HG03565 (cell line): ENCODE data around the gene ZFYVE28.

Source experiments
- ATAC-seq: cut with Tn5 transposase; IDR thresholded peaks from one replicate; pipeline ENCODE4 v1.9.1; 2021; ENCODE audit warnings: mild to moderate bottlenecking, moderate library complexity; ENCODE audit not compliant: unreplicated experiment

Gene ZFYVE28

DNA sequence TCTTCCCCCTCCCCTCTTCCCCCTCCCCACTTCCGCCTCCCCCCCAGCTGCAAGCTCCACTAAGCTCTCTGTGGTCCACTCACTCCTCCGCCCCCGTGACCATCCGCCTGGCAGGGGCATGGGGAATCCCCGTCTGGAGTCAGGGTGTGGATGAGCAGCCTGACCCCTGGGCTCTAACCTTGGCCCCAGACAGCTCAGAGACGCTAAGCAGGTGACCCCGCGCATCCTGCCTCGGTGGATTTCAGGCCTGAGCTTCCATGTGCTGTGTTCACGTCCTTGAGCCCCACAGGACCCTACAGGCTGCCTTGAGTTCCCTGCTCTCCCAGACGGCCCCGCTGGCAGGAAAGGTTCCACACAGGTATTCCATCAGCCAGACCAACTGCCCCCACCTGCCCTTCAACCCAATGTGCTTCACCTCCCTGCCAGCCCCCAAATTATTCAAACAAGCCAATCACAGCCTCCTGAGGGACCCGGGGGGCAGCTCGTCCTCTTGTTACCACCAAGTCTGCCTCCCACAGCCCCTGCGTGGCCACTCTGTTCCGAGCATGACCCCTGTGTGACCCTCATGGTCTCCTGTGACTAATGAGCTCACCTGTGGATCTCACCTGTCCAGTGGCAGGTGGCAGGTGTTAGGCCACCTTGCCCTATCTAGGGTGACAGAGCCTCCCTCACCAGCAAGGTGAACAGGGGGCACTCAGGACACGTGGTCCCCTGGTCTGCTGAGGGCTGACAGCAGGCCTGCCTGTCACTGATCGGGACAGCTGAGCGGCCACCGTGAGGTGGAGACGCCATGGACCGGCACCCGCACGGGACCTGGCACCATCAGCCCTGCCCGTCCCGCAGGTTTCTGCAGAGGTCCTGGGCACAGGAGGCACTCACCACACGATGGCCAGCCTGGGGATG lies 83.4 kb downstream of the ZFYVE28 start:
- no peak for ATAC-seq

DNA sequence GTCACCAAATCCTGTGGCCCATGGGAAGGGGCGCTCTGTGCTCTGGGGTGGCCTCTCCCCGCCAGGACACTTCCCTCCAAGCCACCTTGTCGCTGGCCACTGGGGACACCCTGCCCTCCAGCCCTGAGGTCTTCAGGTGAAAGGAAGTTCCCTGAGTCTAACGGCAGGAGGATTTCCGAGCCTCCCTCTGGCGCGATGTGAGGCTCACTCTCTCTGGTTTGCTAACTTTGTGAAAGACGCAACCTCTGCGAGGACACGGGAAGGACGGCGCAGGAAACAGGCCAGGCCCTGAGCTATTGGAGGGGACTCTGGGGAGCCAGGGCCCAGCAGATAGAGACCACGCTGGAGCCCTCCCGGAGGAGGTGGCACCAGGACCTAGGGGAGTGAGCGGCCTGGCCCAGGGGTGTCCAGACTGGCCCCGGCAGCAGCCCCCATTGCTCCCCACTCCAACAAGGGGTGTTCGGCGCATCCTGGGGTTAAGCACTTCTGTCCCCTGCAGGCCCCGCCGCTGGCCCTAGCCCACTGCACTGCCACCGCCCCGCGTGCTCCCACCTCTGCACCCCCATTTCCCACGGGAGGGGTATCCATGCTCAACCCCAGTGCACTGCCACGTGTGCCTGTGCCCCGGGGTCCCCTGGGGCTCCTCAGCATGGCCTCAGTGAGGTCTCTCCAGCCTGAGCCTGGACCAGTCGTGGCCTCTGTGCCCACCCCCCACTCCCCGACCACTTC lies 84.4 kb downstream of the ZFYVE28 start:
- no peak for ATAC-seq

DNA sequence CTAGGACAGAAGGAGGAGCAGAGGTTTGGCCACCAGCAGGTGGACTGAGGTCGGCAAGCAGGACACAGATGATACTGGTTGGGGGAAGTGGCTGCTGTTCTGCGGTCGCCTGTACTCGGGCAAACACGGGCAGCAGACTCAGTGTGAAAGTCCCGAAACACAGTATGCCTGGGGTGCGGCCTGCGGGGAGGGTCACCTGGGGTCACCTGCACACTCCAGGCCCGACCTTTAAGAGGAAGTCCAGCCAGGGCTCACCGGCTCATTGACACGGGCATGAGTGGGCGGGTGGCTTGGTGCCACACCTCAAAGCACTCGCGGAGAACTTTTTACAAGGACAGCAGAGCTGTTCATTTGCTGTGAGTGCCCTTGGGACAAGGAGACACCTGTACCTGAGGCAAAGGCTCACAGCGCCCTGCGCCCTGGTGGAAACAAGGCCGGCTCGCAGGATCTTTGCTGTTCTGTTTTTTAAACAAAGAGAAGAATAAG lies 85.0 kb downstream of the ZFYVE28 start:
- no peak for ATAC-seq

DNA sequence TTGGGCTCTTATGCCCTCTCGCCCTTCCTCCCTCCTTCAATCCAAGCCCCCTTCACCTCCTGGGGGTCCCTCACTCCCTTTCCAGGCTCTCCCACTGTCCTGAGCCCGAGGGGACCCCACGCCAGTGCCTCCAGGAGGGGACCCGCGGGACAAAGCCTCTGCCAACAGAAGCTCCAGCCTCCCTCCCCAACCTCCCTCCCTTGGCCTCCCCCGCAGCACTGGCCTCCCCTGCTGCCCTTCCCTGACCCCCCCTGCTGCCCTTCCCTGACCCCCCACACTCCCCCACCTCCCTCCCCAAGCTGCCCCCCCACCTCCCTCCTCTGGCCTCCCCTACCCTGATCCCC lies 85.5 kb downstream of the ZFYVE28 start:
- no peak for ATAC-seq

DNA sequence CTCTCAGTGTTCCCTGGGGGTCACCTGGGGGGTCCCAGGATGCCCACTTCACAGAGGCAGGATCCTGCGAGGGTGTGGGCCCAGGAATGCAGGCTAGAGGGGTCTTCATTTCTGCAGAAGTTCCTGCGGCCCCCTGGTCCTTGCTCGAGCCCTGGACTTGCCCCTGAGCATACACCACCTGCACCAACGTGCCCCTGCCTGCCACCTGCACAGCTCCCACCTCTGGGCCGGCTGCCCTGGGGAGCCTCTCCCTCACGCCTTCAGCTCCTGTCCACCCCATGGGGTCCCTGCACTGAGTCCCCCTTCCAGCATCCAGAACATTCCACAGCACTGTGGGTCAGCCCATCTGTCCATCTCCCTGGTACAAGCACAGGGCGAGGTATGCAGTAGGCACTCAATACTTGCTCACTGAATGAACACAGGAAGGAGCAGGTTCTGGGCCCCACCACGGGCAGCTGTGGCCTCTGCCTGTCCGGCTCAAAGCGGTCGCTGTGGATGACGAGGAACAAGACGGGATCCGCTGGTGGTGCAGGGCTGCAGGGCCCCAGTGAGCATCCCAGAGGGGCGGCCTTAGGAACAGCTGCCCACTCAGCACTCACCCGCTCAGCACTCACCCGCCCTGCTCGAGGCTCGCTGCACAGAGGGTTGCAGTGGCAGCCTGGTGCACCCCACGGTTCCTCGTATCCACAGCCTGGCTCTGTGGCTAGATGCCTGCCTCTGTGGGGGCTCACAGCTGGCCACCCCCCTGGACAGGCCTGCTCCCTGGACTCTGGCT lies 86.1 kb downstream of the ZFYVE28 start:
- no peak for ATAC-seq

DNA sequence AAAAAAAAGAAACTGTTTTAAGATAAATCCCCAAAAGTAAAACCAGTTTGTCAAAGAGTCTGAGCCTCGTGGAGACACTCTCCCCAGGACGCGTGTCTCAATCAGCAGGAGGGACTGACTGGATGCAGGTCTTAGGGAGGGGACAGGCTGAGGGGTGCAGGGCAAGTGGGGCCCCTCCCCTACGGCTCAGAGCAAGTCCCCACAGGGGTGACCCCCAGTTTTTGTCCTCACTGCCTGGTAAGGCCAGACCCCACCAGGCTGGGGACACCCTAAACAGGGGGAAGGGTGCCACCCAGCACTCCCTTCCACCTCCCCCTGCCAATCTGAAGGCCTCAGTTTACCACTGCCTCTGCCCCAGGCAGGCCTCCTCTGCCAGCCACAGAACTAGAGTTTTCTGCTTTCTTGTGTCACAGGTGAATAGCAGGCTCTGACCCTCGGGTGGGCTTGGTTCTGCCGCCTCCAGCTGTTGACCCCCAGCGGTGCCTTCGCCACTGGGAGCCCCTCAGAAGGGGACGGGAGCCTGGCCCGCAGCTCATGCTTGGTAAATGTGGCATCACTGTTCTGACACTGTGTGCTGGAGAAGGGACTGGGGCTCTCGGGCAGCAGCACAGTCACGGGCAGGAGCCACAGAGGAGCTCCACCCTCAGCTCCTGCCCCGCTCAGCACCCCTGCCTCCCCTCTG lies 86.8 kb downstream of the ZFYVE28 start:
- no peak for ATAC-seq

DNA sequence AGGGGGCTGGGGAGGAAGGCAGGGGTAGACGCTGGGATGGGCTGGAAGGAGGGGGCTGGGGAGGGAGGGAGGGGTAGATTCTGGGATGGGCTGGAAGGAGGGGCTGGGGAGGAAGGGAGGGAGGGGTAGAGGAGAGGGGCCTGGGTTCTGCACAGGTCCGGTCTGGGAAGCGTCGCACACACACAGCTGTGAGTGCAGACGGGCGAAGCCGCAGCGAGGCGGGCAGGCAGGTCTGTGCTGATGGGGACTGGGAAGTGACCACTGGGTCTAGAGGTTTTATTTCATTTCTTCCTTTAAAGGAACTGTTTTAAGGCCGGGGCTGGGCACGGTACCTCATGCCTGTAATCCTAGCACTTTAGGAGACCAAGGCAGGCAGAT lies 87.4 kb downstream of the ZFYVE28 start:
- ATAC-seq: no peak

DNA sequence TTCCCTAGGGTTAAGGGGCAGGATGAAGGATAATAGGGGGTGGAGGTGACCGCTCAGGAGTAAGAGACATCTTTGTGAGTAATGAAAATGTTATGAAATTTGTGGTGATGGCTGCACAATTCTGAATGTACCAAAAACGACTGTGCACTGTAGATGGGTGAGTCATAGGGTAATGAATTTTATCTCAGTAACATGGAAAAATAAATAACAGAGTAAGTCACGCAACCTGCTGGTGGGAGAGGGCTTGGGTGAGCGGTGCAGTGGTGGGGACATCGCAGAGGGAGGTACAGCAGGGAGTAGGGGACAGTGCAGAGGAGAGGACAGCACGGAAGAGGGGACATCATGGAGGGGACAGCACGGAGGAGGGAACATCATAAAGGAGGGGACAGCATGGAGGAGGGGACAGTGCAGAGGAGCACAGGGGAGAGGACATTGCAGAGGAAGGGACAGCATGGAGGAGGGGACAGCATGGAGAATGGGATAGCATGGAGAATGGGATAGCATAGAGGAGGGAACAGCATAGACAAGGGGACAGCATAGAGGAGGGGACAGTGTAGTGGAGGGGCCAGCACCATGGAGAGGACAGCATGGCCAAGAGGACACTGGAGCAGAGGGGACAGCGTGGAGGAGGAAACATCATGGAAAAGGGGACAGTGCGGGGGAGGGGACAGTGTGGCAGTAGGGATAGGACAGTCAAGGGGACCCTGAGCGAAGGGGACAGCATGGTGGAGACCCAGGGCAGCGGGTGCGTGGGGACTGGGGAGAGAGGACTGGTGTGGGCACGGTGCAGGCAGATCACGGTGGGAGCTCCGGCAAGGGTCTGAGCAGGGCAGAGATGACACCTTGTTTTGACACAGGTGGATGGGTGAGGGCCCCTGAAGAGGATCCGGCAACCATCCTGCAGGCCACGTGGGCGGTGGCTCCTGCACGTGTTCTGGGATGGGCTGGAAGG lies 88.1 kb downstream of the ZFYVE28 start:
- no peak for ATAC-seq

DNA sequence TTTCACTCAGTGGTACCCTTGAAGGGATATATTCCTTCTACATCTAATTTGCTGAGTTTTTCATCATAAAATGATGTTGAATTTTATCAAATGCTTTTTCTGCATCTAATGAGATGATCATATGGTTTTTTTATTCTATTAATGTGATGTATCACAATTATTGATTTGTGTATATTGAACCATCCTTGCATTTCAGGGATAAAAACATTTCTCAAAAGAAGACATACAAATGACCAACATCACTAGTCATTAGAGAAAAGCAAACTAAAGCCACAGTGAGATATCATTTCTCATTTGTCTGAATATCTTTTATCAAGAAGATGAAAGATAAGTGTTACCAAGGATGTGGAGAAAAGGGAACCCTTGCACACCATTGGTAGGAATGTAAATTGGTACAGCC lies 90.9 kb downstream of the ZFYVE28 start:
- ATAC-seq: no peak

DNA sequence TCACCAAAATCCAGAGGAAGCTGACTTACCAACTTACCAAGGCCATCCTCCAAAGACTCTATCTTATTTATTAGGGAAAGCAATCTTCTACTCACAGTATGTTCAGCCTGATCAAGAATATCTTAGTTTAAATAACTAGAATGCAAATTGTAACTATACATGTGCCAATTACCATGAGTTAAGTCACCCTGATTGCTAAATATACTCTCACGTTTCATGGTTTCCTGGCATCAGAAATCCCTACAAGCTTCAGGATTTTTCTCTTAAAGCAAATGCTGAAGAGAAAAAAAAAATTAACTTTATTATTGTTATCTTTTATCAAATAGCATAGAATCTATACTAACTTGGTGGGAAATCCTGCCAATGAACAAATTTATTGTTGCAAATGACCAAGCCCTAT lies 93.6 kb downstream of the ZFYVE28 start:
- ATAC-seq: no peak

DNA sequence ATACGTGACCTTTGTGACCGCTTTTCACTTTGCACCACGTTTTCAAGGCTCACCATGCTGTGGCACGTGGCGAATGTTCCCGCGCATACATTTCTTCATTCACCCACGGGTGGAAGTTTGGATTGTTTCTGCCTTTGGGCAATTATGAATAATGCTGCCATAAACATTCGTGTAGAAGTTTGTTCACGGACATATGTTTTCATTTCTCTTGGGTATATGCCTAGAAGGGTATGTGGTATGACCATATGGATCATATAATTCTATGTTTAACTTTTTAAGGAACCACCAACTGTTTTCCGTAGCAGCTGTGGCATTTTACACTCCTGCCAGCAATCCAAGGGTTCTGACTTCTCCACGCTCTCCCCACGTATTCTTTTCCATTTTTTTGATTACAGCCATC lies 95.6 kb downstream of the ZFYVE28 start:
- no peak for ATAC-seq

DNA sequence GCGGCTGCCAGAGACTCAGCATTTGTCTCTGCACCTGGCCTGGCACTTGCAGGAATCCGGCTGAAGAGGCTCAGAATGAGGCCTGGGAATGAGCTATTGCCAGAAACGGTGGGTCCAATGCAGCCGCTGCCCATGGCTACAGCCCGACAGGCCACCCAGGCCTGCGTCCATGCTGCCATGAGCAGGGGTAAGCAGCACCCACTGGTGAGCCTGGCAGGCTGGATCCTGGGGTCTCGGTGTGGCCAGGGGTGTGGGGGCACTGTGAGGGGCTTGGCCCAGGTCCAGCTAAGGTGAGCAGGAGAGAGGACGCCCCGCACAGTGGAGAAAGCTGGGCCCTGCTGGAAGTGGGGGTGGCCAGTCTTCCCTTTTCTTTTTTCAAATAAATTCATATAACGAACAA lies 96.2 kb downstream of the ZFYVE28 start:
- ATAC-seq: no peak

DNA sequence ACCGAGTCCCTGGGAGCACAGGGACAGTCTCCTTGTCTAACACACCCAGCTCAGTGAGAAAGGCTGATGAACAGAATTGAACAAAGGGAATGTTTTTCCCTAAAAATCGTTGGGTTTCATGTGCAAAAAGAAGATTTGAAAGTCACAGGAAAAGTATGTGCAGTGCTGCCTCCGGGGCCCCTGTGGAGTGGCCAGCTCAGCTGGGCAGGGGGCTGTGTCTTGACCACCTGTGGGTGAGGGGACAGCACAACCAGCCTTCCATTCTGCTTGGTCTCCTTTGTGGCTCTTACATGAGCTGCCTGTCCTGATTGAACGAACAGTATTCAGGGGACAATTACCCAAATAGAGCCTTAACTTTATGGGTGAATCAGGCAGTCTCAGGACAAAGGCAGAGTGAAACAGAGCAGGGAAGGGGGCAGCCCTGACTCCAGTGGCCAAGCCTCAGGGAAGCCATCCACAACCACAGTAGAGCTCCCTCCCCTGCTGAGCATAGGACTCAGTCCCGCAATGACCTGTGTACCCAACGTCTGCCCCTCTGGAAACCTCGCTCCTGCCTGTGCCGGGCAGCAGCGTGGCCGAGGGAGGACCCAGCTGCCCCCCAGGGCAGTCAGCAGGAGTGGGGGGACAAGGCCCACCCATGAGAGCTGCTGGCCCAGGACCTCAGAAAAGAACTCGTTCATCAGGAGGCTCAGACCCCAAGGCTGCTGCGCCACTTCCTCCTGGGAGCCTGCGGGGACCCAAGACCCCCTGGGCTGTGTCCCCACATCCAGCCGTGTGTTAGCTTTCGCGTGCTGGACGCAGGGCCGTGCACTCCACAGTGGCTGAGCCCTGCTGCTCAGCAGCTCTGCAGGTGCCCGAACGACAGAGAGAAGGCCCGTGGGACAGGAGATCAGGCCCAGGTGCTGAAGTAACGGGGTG lies 96.9 kb downstream of the ZFYVE28 start:
- no peak for ATAC-seq

DNA sequence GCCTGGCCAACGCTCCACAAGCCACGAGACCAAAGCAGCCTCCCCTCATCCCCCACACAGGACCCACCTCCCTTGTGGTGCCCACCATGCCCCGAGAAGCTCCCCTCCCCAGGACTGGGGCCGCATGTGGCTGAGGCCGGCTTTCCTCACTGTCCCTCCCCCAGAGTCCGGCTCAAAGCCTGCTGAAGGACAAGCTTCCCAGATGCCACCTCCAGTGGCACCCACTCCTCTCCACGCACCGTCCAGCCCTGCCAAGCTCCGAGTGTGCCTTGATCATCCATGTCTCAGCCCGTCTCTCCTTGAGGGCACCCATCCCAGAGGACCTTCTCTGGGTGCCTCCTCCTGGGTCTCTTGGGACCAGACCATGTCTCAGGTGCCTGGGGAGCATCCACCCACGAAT lies 97.7 kb downstream of the ZFYVE28 start:
- no peak for ATAC-seq

DNA sequence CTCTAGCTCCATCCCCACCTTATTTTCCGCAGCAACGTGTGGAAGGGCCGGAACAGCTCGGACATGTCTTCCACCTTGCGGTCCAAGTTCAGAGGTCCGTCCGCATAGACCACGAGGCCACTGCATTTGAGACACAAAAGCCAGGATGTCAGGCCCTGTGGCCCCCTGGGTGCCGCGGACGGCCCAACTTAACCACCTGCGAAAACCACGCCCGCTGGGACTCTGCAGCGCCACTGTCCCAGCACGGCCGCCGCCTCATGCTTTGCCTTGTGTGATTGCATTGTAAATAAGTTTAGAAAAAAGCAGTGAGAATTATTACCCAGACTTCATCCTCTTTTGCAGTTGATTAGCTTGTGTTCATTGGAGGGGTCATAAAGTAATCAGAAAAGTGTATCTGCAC lies 98.3 kb downstream of the ZFYVE28 start:
- ATAC-seq: no peak

DNA sequence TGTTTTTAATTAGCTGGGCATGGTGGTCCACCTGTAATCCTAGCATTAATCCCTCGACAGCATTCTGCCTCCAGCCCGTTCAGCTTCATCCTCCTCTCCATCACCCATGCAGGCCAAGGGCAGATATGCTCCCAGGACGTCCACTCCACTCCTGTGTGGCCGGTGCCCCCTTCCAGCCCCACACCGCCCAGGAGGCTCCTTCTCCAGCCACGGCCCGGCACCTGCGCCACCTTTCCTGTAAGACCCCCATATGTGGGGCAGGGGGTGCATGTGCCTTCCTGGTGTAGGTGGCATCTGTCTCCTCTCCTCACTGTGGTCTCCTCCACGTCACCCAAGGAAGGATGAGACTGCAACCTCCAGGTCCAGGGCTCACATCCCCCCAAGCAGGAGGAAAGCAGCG lies 99.6 kb downstream of the ZFYVE28 start:
- ATAC-seq: no peak

DNA sequence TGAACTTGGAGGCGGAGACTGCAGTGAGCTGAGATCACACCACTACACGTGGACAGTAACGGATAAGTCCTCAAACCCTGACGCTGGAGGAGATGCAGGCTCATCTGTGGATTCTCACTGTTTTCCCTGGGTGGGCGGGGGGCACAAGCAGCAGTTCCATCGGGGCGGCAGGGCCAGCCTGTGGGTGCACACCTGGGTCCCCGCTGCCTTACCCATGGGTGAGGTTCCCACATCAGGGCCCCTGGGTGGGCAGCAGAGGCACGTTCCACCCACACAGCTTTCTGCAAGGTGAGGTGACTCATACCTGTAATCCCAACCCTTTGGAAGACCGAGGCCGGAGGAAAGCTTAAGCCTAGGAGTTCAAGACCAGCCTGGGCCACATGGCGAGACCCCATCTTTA lies 100.0 kb downstream of the ZFYVE28 start:
- no peak for ATAC-seq

DNA sequence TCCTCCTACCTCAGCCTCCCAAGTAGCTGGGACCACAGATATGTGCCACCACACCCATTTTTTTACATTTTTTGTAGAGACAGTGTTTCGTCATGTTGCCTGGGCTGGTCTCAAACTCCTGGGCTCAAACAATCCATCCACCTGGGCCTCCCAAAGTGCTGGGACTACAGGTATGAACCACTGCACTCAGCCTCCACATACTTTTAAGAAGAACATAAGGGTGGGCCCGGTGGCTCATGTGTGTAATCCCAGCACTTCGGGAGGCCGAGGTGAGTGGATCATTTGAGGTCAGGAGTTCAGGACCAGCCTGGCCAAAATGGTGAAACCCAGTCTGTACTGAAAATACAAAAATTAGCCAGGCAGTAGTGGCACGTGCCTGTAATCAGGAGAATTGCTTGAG lies 105.1 kb downstream of the ZFYVE28 start:
- no peak for ATAC-seq
